SU-DHL-6 (cell line): ENCODE data around the gene KCTD17.

Experiments
- EZH2phosphoT487 ChIP-seq: fragments of 200-600 bp; sonication (generic), shearing (Covaris generic); conservative IDR thresholded peaks from 2 replicates; pipeline ENCODE4 v1.6.1; 2018; ENCODE audit warnings: mild to moderate bottlenecking, antibody characterized with exemption, low read length, moderate library complexity, mixed read lengths
- TF ChIP-seq, protein P1 (sequence below): fragments of 200-600 bp; sonication (generic); IDR thresholded peaks from one replicate; pipeline ENCODE4 v1.5.1; 2017; ENCODE audit warnings: antibody characterized with exemption, mild to moderate bottlenecking, low read length, moderate library complexity; ENCODE audit not compliant: insufficient read depth, poor library complexity, severe bottlenecking

DNA sequence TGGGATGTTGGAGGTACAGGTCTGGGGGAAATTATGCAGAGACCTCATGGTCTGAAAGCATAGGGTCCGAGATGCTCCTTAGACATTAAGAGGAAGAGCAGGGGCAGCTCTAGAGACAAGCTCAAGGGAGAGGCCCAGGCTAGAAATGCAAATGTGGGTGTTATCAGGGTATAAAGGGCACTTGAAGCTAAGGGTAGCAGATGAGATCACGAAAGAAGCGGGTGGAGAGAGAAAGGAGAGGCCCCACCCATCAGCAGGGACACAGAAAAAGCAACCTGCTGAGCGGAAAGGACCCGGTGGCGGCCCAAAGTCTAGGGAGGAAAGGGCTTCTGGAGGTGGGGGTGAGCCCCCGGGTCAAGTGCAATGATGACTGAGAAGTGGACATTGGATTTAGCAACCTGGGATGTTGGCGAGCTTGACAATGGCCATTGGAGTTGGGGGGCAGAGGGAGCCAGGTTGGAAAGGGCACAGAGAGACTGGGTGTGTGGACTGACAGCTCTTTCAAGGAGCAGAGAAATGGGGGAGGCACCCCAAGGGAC is 49.1 kb downstream of the KCTD17 start:
- TF ChIP-seq, protein P1, sequence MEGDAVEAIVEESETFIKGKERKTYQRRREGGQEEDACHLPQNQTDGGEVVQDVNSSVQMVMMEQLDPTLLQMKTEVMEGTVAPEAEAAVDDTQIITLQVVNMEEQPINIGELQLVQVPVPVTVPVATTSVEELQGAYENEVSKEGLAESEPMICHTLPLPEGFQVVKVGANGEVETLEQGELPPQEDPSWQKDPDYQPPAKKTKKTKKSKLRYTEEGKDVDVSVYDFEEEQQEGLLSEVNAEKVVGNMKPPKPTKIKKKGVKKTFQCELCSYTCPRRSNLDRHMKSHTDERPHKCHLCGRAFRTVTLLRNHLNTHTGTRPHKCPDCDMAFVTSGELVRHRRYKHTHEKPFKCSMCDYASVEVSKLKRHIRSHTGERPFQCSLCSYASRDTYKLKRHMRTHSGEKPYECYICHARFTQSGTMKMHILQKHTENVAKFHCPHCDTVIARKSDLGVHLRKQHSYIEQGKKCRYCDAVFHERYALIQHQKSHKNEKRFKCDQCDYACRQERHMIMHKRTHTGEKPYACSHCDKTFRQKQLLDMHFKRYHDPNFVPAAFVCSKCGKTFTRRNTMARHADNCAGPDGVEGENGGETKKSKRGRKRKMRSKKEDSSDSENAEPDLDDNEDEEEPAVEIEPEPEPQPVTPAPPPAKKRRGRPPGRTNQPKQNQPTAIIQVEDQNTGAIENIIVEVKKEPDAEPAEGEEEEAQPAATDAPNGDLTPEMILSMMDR = no peak
- no peak for TF ChIP-seq EZH2phosphoT487
